GM18499 (cell line): ENCODE measurements around the gene FAM174A.

Experiments
- ATAC-seq: cut with Tn5 transposase; IDR thresholded peaks from one replicate; pipeline ENCODE4 v1.9.1; 2021; ENCODE audit warnings: moderate number of reproducible peaks; ENCODE audit not compliant: insufficient read depth, unreplicated experiment

FAM174A gene

DNA sequence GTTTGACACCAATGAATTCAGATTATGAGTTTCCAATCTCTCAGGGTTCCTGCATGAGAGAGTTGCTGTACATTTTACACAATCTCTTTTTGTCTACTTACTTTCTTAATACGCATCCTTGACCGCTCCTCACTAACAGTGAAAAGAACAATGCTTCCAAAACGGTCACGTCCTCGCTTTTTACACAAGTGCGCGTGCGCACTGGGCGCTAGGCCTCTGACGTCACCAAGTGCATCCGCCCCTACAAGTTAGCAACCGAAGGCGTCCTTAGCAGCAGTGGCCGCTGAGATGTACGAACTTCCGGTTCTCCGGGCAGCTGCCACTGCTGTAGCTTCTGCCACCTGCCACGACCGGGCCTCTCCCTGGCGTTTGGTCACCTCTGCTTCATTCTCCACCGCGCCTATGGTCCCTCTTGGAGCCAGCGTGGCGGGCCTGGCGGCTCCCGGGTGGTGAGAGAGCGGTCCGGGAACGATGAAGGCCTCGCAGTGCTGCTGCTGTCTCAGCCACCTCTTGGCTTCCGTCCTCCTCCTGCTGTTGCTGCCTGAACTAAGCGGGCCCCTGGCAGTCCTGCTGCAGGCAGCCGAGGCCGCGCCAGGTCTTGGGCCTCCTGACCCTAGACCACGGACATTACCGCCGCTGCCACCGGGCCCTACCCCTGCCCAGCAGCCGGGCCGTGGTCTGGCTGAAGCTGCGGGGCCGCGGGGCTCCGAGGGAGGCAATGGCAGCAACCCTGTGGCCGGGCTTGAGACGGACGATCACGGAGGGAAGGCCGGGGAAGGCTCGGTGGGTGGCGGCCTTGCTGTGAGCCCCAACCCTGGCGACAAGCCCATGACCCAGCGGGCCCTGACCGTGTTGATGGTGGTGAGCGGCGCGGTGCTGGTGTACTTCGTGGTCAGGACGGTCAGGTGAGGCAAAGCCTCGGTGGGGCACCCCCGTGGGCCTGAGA lies at the start of gene FAM174A:
Gene FAM174A (plus strand): TSS at position 315 of the 946 bp plus-strand sequence. CDS start 157 bp downstream, at position 472.
- peak; percentile 89 for ATAC-seq

GRCh38 chr5:100493996-100494395 lies 41.2 kb upstream of the FAM174A start:
- no peak for ATAC-seq

GRCh38 chr5:100496296-100496695 lies 38.9 kb upstream of the FAM174A start:
- ATAC-seq: no peak

DNA sequence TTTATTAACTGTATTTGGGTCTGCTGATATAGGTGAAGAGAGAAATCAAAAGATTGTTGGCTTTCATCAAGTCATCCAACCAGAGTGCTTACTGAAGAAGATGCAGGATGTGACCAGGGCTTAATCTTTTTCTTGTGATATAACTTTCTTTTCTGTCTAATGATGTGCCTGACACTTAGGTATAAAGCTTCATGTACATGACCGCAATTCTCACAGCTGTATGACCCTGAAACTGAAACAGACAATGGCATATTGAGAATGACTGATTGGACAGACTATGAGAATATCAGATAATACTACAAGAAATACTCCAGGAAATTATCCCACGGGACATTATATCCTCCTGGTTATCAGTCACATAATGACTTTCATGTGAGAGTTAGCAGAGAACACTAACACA lies 32.5 kb upstream of the FAM174A start:
- no peak for ATAC-seq

- ATAC-seq: no peak
These were observed 29.0 kb upstream of the FAM174A start for GRCh38 chr5:100505984-100506670.

- no peak for ATAC-seq
These were observed 18.9 kb upstream of the FAM174A start for GRCh38 chr5:100516285-100516684.

- no peak for ATAC-seq
These were observed 17.7 kb upstream of the FAM174A start for GRCh38 chr5:100517301-100517974.

DNA sequence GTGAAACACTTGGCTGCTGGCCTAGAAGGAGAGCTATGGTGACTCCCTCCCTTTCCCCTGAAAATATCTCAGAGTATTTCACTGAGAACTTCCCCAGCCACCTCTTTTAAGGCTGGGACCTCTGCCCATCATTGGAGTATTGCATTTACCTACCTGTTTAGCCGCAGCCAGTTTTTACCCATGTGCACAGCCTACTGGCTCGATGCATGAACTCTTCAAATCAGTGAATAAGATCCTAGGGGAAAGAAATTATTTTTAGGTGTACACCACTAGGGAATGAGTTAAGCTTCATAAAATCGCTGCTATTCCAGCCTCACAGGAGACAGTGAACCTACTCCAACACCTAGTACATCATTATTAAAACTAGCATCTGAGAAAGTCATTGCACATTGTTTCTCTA lies 16.8 kb upstream of the FAM174A start:
- no peak for ATAC-seq

- no peak for ATAC-seq
These were observed 16.1 kb upstream of the FAM174A start for GRCh38 chr5:100519075-100519474.

DNA sequence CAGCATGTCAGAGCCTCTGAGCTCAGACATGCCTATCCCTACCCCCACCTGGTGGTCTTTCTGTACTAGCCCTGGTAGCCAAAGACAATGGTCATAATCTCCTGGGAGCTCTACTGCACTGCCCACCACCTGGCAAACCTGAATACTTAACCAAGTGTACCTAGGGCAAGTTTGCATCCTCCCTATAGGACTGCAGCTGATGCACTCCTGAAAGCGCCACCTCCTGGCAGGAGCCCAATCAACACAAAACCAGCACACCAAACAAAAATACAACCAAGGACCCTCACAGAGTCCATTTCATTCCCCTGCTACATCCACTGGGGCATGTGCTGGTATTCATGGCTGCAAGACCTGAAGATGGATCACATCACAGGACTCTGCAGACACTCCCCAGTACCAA lies 14.8 kb upstream of the FAM174A start:
- ATAC-seq: no peak

DNA sequence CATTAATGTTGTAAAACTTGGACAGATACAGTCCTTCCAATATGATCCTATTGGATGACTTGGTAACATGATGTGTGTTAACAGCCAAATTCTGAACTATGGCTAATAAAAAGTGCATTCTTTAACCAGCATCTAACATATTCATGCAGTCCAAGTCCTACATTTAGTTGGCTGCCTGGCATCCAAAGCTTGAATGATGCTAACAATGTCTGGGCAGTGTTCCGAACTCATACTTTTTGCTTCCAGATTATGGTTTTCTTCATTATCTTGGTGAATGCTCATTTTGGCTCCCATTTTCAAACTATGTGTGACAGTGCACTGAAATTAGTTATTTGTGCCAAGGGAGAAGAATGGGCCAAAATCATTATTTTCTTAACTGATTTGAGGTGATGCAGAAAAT lies 2.8 kb downstream of the FAM174A start:
- ATAC-seq: no peak

DNA sequence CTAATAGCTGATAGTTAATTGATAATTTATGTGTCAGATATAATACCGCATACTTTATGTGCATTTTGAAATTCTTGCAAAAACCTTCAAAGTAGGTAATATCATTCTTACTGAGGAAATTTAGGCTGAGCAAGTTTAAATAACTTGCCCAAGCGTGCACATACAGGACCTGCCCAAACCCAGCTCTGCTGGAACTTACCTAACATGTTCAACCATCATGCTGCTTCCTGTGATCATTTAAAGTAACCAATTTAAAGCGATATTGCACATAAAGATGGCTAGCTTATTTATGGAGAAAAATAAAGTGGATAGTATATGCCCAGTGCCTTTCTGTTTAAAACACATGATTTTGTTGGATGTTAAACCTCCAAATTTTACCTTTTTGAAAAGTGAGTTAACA lies 4.3 kb downstream of the FAM174A start:
- ATAC-seq: no peak

GRCh38 chr5:100542086-100542485 lies 6.9 kb downstream of the FAM174A start:
- ATAC-seq: no peak

DNA sequence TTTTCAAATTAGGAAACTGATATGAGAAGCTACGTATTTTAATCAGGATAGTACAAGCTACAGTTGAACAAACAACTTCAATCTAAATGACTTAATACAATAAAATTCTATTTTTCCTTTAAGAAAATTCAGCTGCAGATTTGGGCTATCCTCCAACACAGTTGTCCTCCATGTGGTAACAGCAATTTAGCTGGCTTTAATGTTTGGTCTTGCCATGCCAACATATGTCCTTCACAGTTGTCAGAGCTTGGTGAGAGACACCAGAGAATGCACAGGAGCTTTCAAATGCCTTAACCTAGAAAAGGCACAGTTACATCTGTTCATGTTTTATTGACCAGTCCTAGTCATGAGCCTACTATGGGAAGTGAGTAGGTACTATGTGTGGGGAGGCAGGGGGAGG lies 10.8 kb downstream of the FAM174A start:
- ATAC-seq: no peak

- peak; percentile 85 for ATAC-seq
These were observed 15.4 kb downstream of the FAM174A start for GRCh38 chr5:100550531-100551051.

GRCh38 chr5:100551183-100551582 lies 16.0 kb downstream of the FAM174A start:
- ATAC-seq: no peak

- ATAC-seq: no peak
These were observed 18.0 kb downstream of the FAM174A start for GRCh38 chr5:100553209-100553608.

- no peak for ATAC-seq
These were observed 25.7 kb downstream of the FAM174A start for GRCh38 chr5:100560860-100561259.

GRCh38 chr5:100562821-100563220 lies 27.6 kb downstream of the FAM174A start:
- no peak for ATAC-seq

DNA sequence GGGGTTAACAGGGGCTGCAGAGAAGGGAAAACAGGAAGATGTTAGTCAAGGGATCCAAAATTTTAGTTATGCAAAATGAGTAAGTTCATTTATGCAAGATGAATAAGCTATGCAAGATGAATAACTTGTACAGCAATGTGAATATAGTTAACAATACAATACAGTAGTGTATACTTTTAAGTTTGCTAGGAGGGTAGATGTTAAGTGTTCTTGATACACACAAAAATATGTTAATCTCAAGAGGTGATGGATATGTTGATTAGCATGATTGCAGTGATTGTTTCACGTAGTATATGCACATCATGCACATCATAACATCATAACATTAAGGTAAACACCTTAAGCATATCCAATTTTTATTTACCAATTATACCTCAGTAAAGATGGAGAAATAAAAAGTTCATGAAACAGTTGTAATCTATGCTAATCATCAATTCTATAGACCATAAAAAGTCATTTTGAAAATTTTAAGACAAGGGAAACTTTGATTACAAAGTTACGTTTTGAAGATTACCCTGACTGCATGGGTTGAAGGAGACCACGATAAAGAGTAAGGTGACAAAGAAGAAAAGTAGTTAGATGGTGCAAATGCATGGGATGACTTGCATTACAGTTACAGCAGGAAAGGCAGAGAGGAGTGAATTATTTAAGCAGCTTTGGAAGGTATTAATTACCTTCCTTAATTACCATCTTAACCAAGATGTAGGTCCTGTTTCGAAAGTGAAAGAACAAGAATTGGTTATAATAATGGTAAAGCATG lies 31.4 kb downstream of the FAM174A start:
- ATAC-seq: no peak
